Measurements from ENCODE around the gene PCDHB14. TPM values are rescaled to one million over a fixed set of nuclear protein-coding genes. Genes with fewer than 3 reads are reported as not detected.
"Not testable (repeated sequence)": the region's sequence is repeated elsewhere in the genome, so short reads cannot be mapped to it uniquely, and the experiment has no call there.

The PCDHB14 gene
- total and polyA plus RNA-seq, 2 of the 4 experiments (the other 2 are of a cell fraction) = 0.18 to 0.36 TPM

GRCh38 chr5:141179876-141180275 lies 43.3 kb upstream of the PCDHB14 start:
- H2BK120ac ChIP-seq (ENCODE audit: low read depth, low read length); H3K23ac ChIP-seq (ENCODE audit: low read depth, low read length); H2BK15ac ChIP-seq (ENCODE audit: low read depth, low read length); H4K91ac ChIP-seq (ENCODE audit: insufficient read depth, low read depth, low read length); intact Hi-C loops (cut with micrococcal nuclease); H3K9me1 ChIP-seq (ENCODE audit: insufficient read depth, low read length); in situ Hi-C loops (cut with MboI; ENCODE audit: low sequenced_read_pairs); H3K27ac ChIP-seq (ENCODE audit: insufficient read depth, low read length); H3K27me3 ChIP-seq (ENCODE audit: control insufficient read depth, insufficient read depth, low read length); H3K36me3 ChIP-seq (ENCODE audit: control insufficient read depth, insufficient read depth, low read length); H3K56ac ChIP-seq (ENCODE audit: extremely low read depth, insufficient read depth, low read length); H3K4ac ChIP-seq (ENCODE audit: low read depth, low read length); H3K9ac ChIP-seq (ENCODE audit: low read depth, low read length); H3K14ac ChIP-seq (replicated peaks; ENCODE audit: low read depth, low read length); H2AK5ac ChIP-seq (ENCODE audit: low read depth, low read length); H4K5ac ChIP-seq (ENCODE audit: low read depth, low read length); ATAC-seq (ENCODE audit: low read depth); H3K4me2 ChIP-seq (ENCODE audit: low read depth, low read length); CTCF ChIA-PET; dilution Hi-C loops (cut with HindIII; ENCODE audit: low sequenced_read_pairs, unreplicated experiment); H4K20me1 ChIP-seq (ENCODE audit: insufficient read depth, low read length); H2AFZ ChIP-seq (replicated peaks; ENCODE audit: low read length, poor library complexity); H3K4me1 ChIP-seq (ENCODE audit: control insufficient read depth, insufficient read depth, low read length); H2BK20ac ChIP-seq (ENCODE audit: low read depth, low read length); H2BK5ac ChIP-seq (ENCODE audit: low read depth, low read length, poor library complexity, severe bottlenecking); H3K4me3 ChIP-seq (ENCODE audit: insufficient read depth, low read depth, low read length); H3K79me1 ChIP-seq (ENCODE audit: low read depth in 1 of 2, low read length in 2 of 2); DNase-seq; POLR2A ChIA-PET (ENCODE audit: unreplicated experiment); H2AK9ac ChIP-seq (replicated peaks; ENCODE audit: low read depth, low read length, poor library complexity); H4K8ac ChIP-seq (ENCODE audit: low read depth in 2 of 2, low read length in 2 of 2); BruUV-seq (replicated peaks); H3K18ac ChIP-seq (ENCODE audit: low read depth, low read length): not testable (repeated sequence)
- H3K9me3 ChIP-seq (ENCODE audit: control insufficient read depth, insufficient read depth, low read length) = peaks cover 23% of the 10 kb centered on the region; the same call in 1 of the 2 replicates
- no CpG with 5 or more reads among the region's 32 CpGs for WGBS, 2 experiments (ENCODE audit: extremely low coverage in 2 of 2, insufficient read length in 1 of 2)

All from IMR-90 (cell line).